LNCaP clone FGC (cell line): ENCODE data around the gene TAF3.

Experiments
- DNase-seq: peaks from one replicate; pipeline ENCODE4 v3.0.0-alpha.2; 2011; ENCODE audit warnings: low read depth
- H3K4me3 ChIP-seq: 2 replicates; pipeline ENCODE4 v1.5.1; 2011; ENCODE audit warnings: mild to moderate bottlenecking, low read depth, low read length, control low read depth
- CTCF ChIP-seq: IDR thresholded peaks from 2 replicates; pipeline ENCODE4 v1.5.1; 2012; ENCODE audit warnings: mild to moderate bottlenecking; ENCODE audit not compliant: control insufficient read depth, insufficient read depth; ENCODE audit errors: extremely low read depth

Gene TAF3

GRCh38 chr10:8043569-8044306 is 225.4 kb downstream of the TAF3 start:
- H3K4me3 ChIP-seq, result no peak overlapping the region
- no peak for DNase-seq
- no peak for TF ChIP-seq CTCF

DNA sequence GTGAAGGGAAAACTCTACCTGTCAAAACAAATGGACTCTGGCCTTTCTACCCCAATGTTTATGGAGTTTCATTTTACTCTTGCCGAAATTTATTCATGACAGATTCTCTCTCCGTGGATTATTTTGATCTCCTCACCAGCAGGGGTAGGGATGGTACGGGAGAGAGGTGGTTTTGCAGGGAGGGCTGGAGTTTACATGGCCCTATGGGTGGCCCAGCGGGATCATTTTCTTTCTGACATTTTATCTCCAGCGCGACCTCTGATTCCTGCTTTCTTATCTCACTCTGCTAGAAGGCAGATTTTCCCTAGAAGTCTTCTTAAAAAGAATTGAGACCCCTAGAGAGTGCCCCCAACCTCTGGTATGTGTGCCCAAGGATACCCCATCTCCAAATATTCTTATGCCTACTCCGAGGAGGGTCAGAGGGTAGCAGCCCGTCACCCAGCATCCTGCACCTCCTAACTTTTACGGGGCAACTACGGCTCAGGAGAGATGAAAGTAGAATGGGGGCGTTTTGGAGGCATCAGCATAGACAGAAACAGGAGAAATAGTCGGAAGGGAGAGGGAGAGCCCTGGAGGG is 226.1 kb downstream of the TAF3 start:
- no peak for DNase-seq
- TF ChIP-seq CTCF, result no peak
- no peak overlapping the region for H3K4me3 ChIP-seq

DNA sequence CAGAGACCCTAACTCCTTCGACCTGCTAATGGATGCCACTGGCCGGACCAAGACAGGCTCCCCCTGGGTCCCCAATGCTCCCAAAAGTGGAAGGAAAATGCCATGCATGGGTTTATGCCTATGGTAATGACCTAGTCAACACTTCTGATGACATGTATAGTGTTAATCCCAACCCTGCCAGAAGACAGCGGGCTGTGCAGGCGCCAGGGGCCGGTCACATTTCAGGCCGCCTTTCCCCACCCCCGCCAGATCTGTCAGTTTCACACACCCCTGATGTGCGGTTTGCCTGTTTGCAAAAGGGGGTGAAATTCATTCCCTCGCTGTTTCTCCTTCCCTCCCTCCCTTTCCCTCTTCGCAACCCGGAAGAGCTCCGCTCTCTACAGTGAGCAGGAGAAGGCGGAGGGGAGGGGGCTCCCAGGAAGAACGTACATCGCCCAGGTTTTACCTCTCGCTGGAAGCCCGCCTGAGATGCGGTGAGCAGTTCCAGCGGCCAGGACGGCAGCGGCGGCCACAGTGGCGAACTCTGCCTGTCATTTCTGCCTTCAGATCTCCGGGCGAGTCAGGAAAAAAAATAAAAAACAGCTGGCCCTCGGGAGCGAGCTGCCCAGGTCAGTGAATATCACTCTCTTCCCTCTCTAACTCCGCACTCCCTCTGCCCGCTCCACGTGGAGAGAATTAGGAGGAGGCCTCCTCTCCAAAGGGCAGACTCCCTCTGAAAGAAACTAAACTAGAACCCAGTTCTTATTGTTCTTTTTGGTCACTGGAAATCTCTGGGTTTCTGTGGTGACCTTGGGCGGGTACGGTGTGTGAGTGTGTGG is 226.8 kb downstream of the TAF3 start:
- no peak for DNase-seq
- no peak for TF ChIP-seq CTCF
- H3K4me3 ChIP-seq, result no peak overlapping the region

- no peak overlapping the region for H3K4me3 ChIP-seq
- DNase-seq, result no peak
- TF ChIP-seq CTCF, result no peak
Observed at GRCh38 chr10:8045726-8046494, 227.6 kb downstream of the TAF3 start.

- H3K4me3 ChIP-seq, result no peak overlapping the region
- DNase-seq, result no peak
- no peak for TF ChIP-seq CTCF
Observed at GRCh38 chr10:8047452-8048280, 229.4 kb downstream of the TAF3 start.

- TF ChIP-seq CTCF, result no peak
- no peak for DNase-seq
- H3K4me3 ChIP-seq, result no peak overlapping the region
Observed at GRCh38 chr10:8048281-8049008, 230.1 kb downstream of the TAF3 start.
